Lower leg skin (tissue), 4 donors: ENCODE results near the gene GAL3ST2. TPM values are rescaled to one million over a fixed set of nuclear protein-coding genes. Genes with fewer than 3 reads are reported as not detected.

ENCODE experiments used
- DNase-seq, 2 donors: peaks; one replicate each; pipeline ENCODE4 v3.0.0-alpha.2; 2019; ENCODE audit warnings: low spot score in 2 of 2
- H3K4me3 ChIP-seq: fragments of 200-600 bp; sonication (generic); 2 replicates; pipeline ENCODE4 v1.5.1; 2017; ENCODE audit warnings: mild to moderate bottlenecking, low read depth; ENCODE audit not compliant: poor library complexity, severe bottlenecking
- POLR2A ChIP-seq, 2 donors: fragments of 450-650 bp; IDR thresholded peaks; one replicate each; pipeline ENCODE4 v1.6.1; 2016 to 2017; ENCODE audit warnings: antibody characterized with exemption in 2 of 2, mild to moderate bottlenecking in 1 of 2, moderate library complexity in 1 of 2
- WGBS, 2 donors: methylation state at CpG; one replicate each; pipeline ENCODE4 v1.1.5; 2018; 5-methylcytosine and 5-hydroxymethylcytosine counted together
- intact Hi-C: fragments of 100-400 bp; cut with DNase I; formaldehyde crosslinking; loops from one replicate; pipeline ENCODE4 v1.15.0; 2023; ENCODE audit warnings: low total_unique reads
- total RNA-seq, 4 donors: library from RNA; depleted of rRNA; stranded (reverse); fragments of >200 nt; gene quantifications; one replicate each; pipeline ENCODE4 v1.1.0, GENCODE V29; 2016
- TF ChIP-seq, protein P1 (sequence below), 3 donors: fragments of 450-650 bp; IDR thresholded peaks; one replicate each; pipeline ENCODE4 v1.5.1; 2016; ENCODE audit warnings: antibody characterized with exemption in 3 of 3, mild to moderate bottlenecking in 3 of 3, moderate library complexity in 2 of 3

Gene GAL3ST2
- total RNA-seq, 4 donors from 2014 or later, result 0.34 to 4.7 (median 0.54) TPM

DNA sequence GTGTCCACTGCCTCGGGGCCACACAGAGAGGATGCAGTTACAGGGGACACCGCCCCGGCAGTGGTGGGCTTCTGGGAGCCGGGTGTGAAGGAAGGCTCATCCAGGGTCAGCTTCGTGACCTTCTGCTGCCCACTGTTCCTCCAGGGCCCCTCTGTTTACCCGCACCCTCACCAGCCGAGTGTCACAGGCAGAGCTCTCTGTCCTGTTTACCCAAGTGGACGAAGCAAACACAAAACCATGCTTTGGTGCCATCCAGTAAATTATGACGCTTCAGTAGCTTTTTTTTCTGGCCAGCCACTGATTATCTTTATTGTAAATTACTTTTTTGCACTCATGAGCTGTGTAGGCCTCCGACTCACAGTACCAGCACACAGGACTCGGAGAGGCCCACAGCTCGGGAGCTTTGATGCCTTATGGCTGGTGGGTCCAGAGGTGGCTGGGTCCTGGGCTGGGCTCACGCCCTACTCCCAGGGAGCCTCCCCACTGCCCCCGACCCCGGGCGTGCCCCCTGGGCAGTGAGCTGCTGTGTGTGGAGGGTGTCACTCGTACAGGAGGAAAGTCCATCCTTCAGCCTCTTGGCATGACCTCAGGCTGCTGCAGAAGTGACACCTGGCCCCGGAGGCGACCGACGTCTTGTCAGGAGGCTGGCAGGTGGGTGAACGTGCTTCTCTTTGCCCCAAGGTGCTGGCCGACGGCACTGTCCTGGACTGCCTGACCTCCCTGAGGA lies 32.4 kb upstream of the GAL3ST2 start:
- WGBS, 2 donors, result 94 to 95% methylated on average over 17 to 24 of the region's 24 CpGs

DNA sequence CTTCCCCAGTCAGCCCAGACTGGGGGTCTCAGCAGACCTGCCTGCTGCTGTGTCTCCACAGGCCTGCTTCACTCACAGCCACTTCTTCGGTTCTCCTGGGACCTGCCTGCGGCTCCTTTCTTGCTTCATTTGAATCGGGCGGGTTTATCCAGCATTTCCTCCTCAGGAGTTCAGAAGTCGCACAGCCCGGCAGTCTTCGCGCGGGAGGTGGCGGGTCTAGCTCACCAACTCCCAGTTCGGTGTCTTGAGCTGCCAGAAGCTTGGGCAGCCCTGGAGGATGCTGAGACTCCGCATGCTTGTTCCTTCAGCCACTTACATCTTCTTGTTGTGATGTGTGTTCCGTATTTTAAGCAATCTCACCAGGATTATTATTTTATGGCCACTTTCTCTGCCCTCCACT lies 31.3 kb upstream of the GAL3ST2 start:
- intact Hi-C loops, result no loop called here
- WGBS, 2 donors, result 91 to 94% methylated on average over 13 of the region's 13 CpGs
- no peak for TF ChIP-seq POLR2A (IDR thresholded peaks at IDR 0.05)
- TF ChIP-seq, protein P1, sequence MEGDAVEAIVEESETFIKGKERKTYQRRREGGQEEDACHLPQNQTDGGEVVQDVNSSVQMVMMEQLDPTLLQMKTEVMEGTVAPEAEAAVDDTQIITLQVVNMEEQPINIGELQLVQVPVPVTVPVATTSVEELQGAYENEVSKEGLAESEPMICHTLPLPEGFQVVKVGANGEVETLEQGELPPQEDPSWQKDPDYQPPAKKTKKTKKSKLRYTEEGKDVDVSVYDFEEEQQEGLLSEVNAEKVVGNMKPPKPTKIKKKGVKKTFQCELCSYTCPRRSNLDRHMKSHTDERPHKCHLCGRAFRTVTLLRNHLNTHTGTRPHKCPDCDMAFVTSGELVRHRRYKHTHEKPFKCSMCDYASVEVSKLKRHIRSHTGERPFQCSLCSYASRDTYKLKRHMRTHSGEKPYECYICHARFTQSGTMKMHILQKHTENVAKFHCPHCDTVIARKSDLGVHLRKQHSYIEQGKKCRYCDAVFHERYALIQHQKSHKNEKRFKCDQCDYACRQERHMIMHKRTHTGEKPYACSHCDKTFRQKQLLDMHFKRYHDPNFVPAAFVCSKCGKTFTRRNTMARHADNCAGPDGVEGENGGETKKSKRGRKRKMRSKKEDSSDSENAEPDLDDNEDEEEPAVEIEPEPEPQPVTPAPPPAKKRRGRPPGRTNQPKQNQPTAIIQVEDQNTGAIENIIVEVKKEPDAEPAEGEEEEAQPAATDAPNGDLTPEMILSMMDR (IDR thresholded peaks at IDR 0.05), result no peak
- DNase-seq, result no peak
- H3K4me3 ChIP-seq, result no peak overlapping the region

More for the DNA sequence above, 32.4 kb upstream of the GAL3ST2 start:
- intact Hi-C loops, result no loop called here
- H3K4me3 ChIP-seq, result no peak overlapping the region
- no peak for TF ChIP-seq POLR2A (IDR thresholded peaks at IDR 0.05)
- TF ChIP-seq, protein P1 (IDR thresholded peaks at IDR 0.05), result no peak
- no peak for DNase-seq

DNA sequence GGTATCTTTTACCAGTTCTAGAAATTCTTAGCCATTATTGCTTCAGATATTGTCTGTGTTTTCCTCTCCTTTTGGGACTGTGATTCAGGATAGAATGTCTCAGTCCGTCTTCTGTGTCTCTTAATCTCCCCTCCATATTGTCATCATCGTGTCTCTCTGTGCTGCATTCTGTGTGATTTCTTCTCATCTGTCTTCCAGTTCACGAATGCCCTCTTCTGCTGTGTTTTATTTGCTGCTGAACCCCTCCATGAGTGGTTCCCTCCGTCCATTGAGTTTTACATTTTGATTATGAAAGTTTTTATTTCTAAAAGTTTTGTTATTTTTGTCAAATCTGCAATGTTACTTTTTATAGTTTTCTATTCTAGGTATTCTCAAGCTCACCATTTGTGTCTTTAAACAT lies 30.5 kb upstream of the GAL3ST2 start:
- H3K4me3 ChIP-seq, result no peak overlapping the region
- TF ChIP-seq, protein P1 (IDR thresholded peaks at IDR 0.05), result no peak
- no peak for TF ChIP-seq POLR2A (IDR thresholded peaks at IDR 0.05)
- intact Hi-C loops, result no loop called here
- no peak for DNase-seq
- 98% methylated on average over 4 of the region's 4 CpGs for WGBS, 2 donors

DNA sequence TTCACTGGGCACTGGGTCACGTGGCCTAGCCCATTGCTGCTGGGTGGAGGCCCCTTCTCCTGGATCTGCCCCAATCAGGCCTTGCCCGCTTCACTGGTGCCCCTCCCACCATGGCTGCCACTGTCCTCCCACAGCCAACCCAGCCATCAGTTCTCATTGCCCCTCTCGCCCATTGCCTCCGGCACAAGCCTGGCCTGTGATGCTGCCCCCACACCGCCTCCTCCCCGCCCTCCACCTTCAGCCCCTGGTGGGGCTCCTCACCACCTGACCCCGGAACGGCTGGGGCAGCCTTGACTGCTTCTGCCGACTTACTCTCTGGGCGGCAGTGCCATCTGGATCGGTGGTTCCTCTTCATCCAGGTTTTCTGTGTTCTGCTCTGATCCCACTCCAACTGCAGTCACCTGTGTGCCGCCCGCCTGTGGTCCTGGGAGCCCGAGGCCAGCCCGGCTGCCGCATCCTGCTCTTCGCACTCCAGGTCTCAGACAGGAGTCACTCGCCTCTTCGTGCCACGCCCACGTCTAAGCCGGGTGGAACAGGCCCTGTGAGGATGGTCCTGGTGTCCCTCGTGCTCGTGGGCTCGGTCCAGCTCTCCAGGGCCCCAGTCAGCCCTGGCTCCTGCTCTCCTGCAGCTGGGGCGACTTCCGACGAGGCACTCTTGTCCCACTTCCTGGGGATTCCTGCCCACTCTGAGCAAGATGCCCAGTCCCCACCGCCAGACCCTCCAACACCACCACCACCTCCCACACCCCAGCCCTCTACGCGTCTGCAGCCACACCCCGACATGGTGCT lies 28.0 kb upstream of the GAL3ST2 start:
- intact Hi-C loops, result no loop called here
- 91 to 94% methylated on average over 30 to 32 of the region's 32 CpGs for WGBS, 2 donors
- H3K4me3 ChIP-seq, result no peak overlapping the region
- TF ChIP-seq, protein P1 (IDR thresholded peaks at IDR 0.05), result no peak
- TF ChIP-seq POLR2A (IDR thresholded peaks at IDR 0.05), result no peak
- no peak for DNase-seq

DNA sequence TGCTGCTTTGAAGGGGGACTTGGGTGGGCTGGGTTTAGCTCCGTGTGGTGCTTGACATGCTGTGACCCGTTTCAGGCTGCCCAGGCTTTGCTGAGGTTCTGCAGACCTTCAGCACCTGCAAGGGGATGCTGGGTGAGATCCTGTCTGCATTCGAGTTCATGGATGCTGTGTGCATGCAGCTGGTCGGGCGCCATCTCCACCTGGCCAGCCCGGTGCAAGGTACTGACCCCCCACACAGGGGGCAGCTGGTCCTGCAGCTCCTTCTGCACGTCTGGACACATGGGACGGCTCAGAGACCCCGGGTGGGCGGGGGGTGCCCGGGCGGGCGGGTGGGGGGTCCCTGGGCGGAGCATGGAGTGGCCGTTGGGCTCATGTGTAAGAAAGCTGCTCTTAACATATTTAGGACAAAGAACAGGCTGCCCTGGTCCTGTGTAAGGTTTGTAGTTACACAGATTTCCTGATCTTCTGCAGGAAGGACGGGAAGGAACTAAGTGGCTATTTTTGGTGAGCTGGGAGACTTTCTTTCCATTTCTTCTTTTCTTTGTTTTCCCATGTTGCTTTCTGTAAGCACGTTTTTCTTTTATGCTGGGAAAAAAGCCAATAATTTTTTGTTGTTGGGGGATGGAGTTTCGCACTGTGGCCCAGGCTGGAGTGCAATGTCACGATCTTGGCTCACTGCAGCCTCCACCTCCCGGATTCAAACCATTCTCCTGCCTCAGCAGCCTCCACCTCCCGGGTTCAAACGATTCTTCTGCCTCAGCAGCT lies 26.4 kb upstream of the GAL3ST2 start:
- H3K4me3 ChIP-seq, result no peak overlapping the region
- no peak for TF ChIP-seq POLR2A (IDR thresholded peaks at IDR 0.05)
- TF ChIP-seq, protein P1 (IDR thresholded peaks at IDR 0.05), result no peak
- no peak for DNase-seq
- intact Hi-C loops, result no loop called here
- 62 to 75% methylated on average over 12 to 15 of the region's 22 CpGs for WGBS, 2 donors
